Measurements from ENCODE around the gene ST6GALNAC3.

DNA sequence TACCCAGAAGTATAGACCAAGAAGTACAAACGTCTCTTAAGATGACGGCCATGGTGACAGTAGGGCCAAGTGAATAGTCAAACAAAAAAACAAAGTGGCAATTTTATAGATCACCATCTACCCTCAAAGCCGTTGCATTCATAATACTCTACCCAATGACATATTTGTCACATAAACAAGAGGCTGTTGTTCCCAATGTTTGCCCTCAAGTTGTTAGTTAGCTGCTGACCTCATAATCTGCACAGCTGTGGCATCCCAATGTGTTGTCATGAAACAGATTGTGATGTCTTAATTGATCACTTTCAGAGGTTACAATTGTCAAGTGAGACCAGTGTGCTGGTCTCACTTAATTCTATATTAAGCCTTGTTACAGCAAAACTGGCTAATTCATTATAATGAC, 333.8 kb downstream of the ST6GALNAC3 start:
- TF ChIP-seq, protein P1, sequence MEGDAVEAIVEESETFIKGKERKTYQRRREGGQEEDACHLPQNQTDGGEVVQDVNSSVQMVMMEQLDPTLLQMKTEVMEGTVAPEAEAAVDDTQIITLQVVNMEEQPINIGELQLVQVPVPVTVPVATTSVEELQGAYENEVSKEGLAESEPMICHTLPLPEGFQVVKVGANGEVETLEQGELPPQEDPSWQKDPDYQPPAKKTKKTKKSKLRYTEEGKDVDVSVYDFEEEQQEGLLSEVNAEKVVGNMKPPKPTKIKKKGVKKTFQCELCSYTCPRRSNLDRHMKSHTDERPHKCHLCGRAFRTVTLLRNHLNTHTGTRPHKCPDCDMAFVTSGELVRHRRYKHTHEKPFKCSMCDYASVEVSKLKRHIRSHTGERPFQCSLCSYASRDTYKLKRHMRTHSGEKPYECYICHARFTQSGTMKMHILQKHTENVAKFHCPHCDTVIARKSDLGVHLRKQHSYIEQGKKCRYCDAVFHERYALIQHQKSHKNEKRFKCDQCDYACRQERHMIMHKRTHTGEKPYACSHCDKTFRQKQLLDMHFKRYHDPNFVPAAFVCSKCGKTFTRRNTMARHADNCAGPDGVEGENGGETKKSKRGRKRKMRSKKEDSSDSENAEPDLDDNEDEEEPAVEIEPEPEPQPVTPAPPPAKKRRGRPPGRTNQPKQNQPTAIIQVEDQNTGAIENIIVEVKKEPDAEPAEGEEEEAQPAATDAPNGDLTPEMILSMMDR (IDR thresholded peaks at IDR 0.05): no peak
- TF ChIP-seq POLR2A (IDR thresholded peaks at IDR 0.05): no peak
